SK-MEL-5 (cell line): ENCODE measurements around the gene FCHSD2. TPM values are rescaled to one million over a fixed set of nuclear protein-coding genes. Genes with fewer than 3 reads are reported as not detected.
A peak's percentile ranks its signal among the peaks of the same experiment; 100 is the strongest.

ENCODE experiments used
- DNase-seq: peaks from one replicate; pipeline ENCODE4 v3.0.0-alpha.2; 2016; ENCODE audit warnings: low read depth, low spot score
- in situ Hi-C: cut with HindIII; loops from 2 replicates; pipeline ENCODE4 v1.10.0; 2016; ENCODE audit warnings: low sequenced_read_pairs, high pct_unique_total_duplicates, low pct_unique_long_range_greater_than_20kb
- total RNA-seq: library from RNA; depleted of rRNA; stranded (reverse); fragments of >200 nt; shearing (Covaris generic); gene quantifications from 2 replicates; pipeline ENCODE4 v1.2.3, GENCODE V29; 2014

FCHSD2 gene
- total RNA-seq, 1 experiment from 2014 or later, result 7.8 TPM

GRCh38 chr11:72975778-72976521 lies 166.2 kb downstream of the FCHSD2 start:
- DNase-seq, result peak; percentile 85
- in situ Hi-C loops, result no loop called here

GRCh38 chr11:72974487-72975205 lies 167.5 kb downstream of the FCHSD2 start:
- DNase-seq, result no peak
- in situ Hi-C loops, result no loop called here

- no peak for DNase-seq
- in situ Hi-C loops, result no loop called here
These were observed 169.5 kb downstream of the FCHSD2 start for GRCh38 chr11:72972496-72973128.

DNA sequence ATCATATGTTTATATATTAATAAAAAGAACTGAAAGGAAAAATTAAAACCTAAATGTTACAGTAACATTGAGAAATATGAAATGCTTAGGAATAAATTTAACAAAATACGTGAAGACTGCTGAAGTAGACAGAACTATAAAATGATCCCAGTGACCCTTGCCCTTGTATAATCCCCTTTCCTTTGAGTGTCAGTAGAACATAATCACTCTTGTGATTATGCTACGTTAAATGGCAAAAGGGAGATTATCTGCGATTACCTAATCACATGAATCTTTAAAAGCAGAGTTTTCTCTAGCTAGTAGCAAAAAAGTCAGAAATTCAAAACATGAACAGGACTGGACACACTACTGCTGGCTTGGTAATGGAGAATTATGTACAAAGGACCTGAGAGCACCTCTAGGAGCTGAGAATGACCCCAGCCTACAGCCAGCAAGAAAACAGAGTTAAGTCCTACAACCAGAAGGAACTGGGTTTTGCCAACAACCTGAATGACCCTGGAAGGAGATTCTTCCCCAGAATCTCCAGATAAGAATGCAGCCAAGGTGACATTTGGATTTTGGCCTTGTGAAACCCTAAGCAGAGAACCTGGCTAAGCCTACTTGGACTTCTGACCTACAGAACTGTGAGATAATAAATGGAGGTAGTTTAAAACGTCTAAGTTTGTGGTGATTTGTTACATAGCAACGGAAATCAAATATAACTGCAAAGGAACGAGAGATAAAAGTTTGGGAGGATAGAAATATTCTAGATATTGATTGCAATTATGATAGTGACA lies 170.7 kb downstream of the FCHSD2 start:
- in situ Hi-C loops, result no loop called here
- no peak for DNase-seq

DNA sequence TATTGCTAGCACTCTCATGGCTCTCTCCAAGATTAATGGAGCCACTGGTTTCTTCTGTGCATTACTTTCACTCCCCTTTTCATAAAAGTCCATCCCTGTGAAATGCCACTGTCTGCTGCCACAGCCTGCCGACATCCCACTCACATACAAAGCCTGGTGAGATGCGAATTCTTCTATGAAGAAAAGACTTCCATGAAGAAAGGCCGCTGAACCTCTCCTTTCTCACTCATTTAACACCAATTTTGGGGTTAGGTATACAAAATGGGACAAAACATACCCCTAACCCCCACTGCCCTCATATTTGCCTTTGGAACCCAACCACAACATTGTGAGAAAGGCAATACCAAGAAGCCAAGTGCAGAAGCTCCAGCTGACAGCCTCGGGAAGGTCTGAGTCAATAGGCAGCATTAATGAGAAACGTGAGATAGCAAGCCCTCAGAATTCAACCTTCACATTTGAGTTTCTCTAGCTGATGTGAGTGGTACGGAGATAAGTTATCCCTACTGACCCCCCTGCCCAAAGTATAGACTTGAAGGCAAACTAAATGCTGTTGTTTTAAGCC lies 171.5 kb downstream of the FCHSD2 start:
- in situ Hi-C loops, result no loop called here

GRCh38 chr11:72969894-72970335 lies 172.2 kb downstream of the FCHSD2 start:
- in situ Hi-C loops, result no loop called here
- no peak for DNase-seq

More for the DNA sequence above, 171.5 kb downstream of the FCHSD2 start:
- DNase-seq, result no peak

- in situ Hi-C loops, result no loop called here
- DNase-seq, result no peak
These were observed 173.7 kb downstream of the FCHSD2 start for GRCh38 chr11:72968390-72968789.

GRCh38 chr11:72965672-72966071 lies 176.4 kb downstream of the FCHSD2 start:
- peak; percentile 22 for DNase-seq
- in situ Hi-C loops, result no loop called here

- in situ Hi-C loops, result no loop called here
- DNase-seq, result no peak
These were observed 179.4 kb downstream of the FCHSD2 start for GRCh38 chr11:72962717-72963116.

GRCh38 chr11:72962084-72962483 lies 180.0 kb downstream of the FCHSD2 start:
- in situ Hi-C loops, result no loop called here
- no peak for DNase-seq

DNA sequence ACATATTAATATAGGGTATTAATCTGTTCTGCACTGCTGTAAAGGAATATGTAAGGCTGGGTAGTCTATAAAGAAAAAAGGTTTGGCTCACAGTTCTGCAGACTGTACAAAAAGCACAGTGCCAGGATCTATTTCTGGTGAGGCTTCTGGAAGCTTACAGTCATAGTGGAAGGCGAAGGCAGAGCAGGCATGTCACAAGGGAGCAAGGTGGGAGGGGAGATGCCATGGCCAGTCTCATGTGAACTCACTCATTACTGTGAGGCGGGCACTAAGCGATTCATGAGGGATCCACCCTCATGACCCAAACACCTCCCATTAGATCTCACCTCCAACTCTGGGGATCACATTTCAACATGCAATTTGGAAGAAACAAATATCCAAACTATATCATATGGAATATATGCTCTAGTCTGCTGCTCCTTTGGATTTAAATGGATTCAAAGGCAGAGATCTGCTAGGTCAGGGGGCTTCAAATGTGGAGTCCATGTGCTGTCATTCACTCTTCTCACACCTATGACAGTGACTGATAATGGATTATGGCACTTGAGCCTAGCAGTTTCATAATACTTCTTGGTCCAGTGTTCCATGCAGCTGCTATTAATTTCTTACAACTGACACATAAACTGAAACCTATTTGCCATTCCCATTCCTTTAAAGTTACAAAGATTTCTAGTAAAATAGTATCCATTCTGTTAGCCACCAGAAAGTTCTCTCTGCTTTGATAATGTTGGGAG lies 182.0 kb downstream of the FCHSD2 start:
- DNase-seq, result no peak
- in situ Hi-C loops, result no loop called here

GRCh38 chr11:72958791-72959190 lies 183.3 kb downstream of the FCHSD2 start:
- no peak for DNase-seq
- in situ Hi-C loops, result no loop called here

GRCh38 chr11:72955466-72955865 lies 186.7 kb downstream of the FCHSD2 start:
- in situ Hi-C loops, result no loop called here

DNA sequence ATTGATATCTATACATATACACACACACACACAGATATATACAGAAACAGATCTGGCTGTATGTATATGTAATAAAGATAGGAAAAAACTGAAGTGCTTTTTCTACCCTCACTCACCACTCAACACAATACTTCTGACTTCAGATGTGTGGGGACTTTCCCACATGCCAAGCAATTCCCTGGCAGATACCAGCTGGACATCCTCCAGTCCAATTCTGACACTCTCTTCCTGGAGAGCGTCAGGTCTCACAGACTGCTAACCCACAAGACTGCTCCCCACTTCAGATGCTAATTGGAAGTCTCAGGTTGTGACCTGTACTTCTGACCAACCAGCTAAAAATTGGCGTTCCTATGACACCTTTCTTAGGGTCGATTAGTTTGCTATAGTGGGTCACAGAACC lies 187.3 kb downstream of the FCHSD2 start:
- in situ Hi-C loops, result no loop called here
- no peak for DNase-seq

More at GRCh38 chr11:72955466-72955865, 186.7 kb downstream of the FCHSD2 start:
- DNase-seq, result peak; percentile 90

GRCh38 chr11:72953637-72954036 lies 188.5 kb downstream of the FCHSD2 start:
- in situ Hi-C loops, result no loop called here

GRCh38 chr11:72951888-72952287 lies 190.2 kb downstream of the FCHSD2 start:
- in situ Hi-C loops, result no loop called here
- DNase-seq, result no peak

More at GRCh38 chr11:72953637-72954036, 188.5 kb downstream of the FCHSD2 start:
- DNase-seq, result no peak

DNA sequence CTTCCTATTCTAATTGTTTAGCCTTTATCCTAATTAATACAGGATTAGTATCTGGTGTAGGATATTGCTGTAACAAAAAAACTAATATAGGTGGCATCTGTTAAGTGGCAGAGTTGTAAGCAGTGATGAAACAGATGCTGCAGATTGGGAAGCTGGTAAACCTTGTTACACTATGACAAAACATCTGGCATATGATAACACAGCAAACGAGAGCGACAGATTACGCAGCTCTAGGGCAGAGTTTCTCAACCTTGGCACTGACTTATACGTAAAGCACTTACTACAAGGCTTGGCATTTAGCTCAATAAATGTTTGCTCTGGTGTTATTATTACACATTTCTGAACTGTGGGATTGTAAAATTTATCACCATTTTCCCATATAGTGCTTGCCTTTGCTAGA lies 190.9 kb downstream of the FCHSD2 start:
- no peak for DNase-seq
- in situ Hi-C loops, result no loop called here
